HepG2 (cell line): ENCODE measurements around the gene MTIF2. TPM values are rescaled to one million over a fixed set of nuclear protein-coding genes. Genes with fewer than 3 reads are reported as not detected.

Source experiments
- ASH2L ChIP-seq: fragments of 300-600, 200-600 bp; sonication (generic); IDR thresholded peaks from 2 replicates; pipeline ENCODE4 v1.7.0; 2017; ENCODE audit warnings: low read depth, mild to moderate bottlenecking, moderate library complexity, mixed read lengths, low read length; ENCODE audit not compliant: insufficient read length
- CBFB ChIP-seq: sonication (generic); formaldehyde crosslinking; IDR thresholded peaks from 2 replicates; pipeline ENCODE4 v1.4.0; 2020; ENCODE audit warnings: missing genetic modification reagents
- GATAD2A ChIP-seq: IDR thresholded peaks from 2 replicates; pipeline ENCODE4 v1.6.1; 2016
- MXD3 ChIP-seq: IDR thresholded peaks from 2 replicates; pipeline ENCODE4 v1.6.1; 2016; ENCODE audit warnings: mild to moderate bottlenecking, missing biosample characterization, missing genetic modification reagents
- NCOR1 ChIP-seq: fragments of 200-600 bp; sonication (generic); IDR thresholded peaks from 2 replicates; pipeline ENCODE4 v1.7.0; 2017; ENCODE audit warnings: antibody characterized with exemption, low read length, borderline replicate concordance
- PAWR ChIP-seq: sonication (generic); formaldehyde crosslinking; IDR thresholded peaks from 2 replicates; pipeline ENCODE4 v1.4.0; 2020; ENCODE audit warnings: missing genetic modification reagents, mild to moderate bottlenecking, borderline replicate concordance
- RERE ChIP-seq: IDR thresholded peaks from 2 replicates; pipeline ENCODE4 v1.6.1; 2016; ENCODE audit warnings: low read depth, missing genetic modification reagents, missing compliant biosample characterization
- SP1 ChIP-seq, 2 experiments: fragments of 450-650 bp in 1 of 2; sonication (generic) in 1 of 2; formaldehyde crosslinking in 1 of 2; IDR thresholded peaks; 2 replicates each; pipeline versions ENCODE4 v1.4.0 to v1.6.1; 2016 to 2020; ENCODE audit warnings: missing genetic modification reagents in 1 of 2
- SRSF1 ChIP-seq: fragments of 200-400 bp; formaldehyde crosslinking; optimal IDR thresholded peaks from 2 replicates; pipeline ENCODE3; 2017; ENCODE audit warnings: mild to moderate bottlenecking, low read depth, low read length, moderate library complexity
- TIGD3 ChIP-seq: sonication (generic); formaldehyde crosslinking; IDR thresholded peaks from 2 replicates; pipeline ENCODE4 v1.5.1; 2020; ENCODE audit warnings: mild to moderate bottlenecking, missing genetic modification reagents, borderline replicate concordance
- ZBTB38 ChIP-seq: sonication (generic); formaldehyde crosslinking; IDR thresholded peaks from 2 replicates; pipeline ENCODE4 v1.5.1; 2020; ENCODE audit warnings: mild to moderate bottlenecking, missing genetic modification reagents
- ZNF160 ChIP-seq: sonication (generic); formaldehyde crosslinking; IDR thresholded peaks from 2 replicates; pipeline ENCODE4 v1.8.0; 2022; ENCODE audit warnings: mild to moderate bottlenecking, inconsistent platforms, missing genetic modification reagents
- ZNF263 ChIP-seq: sonication (generic); formaldehyde crosslinking; IDR thresholded peaks from 2 replicates; pipeline ENCODE4 v1.4.0; 2020; ENCODE audit warnings: missing genetic modification reagents
- ZNF343 ChIP-seq: sonication (generic); formaldehyde crosslinking; IDR thresholded peaks from 2 replicates; pipeline ENCODE4 v1.4.0; 2020; ENCODE audit warnings: mild to moderate bottlenecking, missing genetic modification reagents
- ZNF484 ChIP-seq: sonication (generic); formaldehyde crosslinking; IDR thresholded peaks from 2 replicates; pipeline ENCODE4 v1.5.1; 2020; ENCODE audit warnings: mild to moderate bottlenecking, low read depth, missing genetic modification reagents, borderline replicate concordance
- ZNF703 ChIP-seq: sonication (generic); formaldehyde crosslinking; IDR thresholded peaks from 2 replicates; pipeline ENCODE4 v1.5.1; 2020; ENCODE audit warnings: missing genetic modification reagents, mild to moderate bottlenecking, moderate library complexity, borderline replicate concordance
- ZNF710 ChIP-seq: sonication (generic); formaldehyde crosslinking; IDR thresholded peaks from 2 replicates; pipeline ENCODE4 v1.5.0; 2020; ENCODE audit warnings: mild to moderate bottlenecking, missing genetic modification reagents, borderline replicate concordance
- ZNF841 ChIP-seq: sonication (generic); formaldehyde crosslinking; IDR thresholded peaks from 2 replicates; pipeline ENCODE4 v1.8.1; 2023; ENCODE audit warnings: missing genetic modification reagents, borderline replicate concordance
- ZSCAN25 ChIP-seq: sonication (generic); formaldehyde crosslinking; IDR thresholded peaks from 2 replicates; pipeline ENCODE4 v1.8.0; 2022; ENCODE audit warnings: mild to moderate bottlenecking, missing genetic modification reagents
- polyA plus RNA-seq, 8 experiments: library from polyadenylated mRNA; depleted of rRNA in 3 of 8; stranded (reverse) in 7 of 8; unstranded in 1 of 8; fragments of >200 nt; fragmentation: Illumina TruSeq in 4 of 8; extraction: Trizol in 4 of 8; gene quantifications; 2 replicates each; pipeline versions ENCODE4 v1.2.1 to v1.2.3, GENCODE V29; 2011 to 2016; ENCODE audit warnings: low read depth in 4 of 8, missing spikeins in 1 of 8, mixed read lengths in 1 of 8; ENCODE audit not compliant: insufficient read depth in 1 of 8
- total RNA-seq, 5 experiments: library from RNA; depleted of rRNA; stranded (reverse); fragments of >200 nt; fragmentation: Illumina TruSeq; extraction: Trizol; gene quantifications; 2 replicates each; pipeline ENCODE4 v1.2.3, GENCODE V29; 2016; ENCODE audit warnings: low read depth in 1 of 5

MTIF2 gene
- total and polyA plus RNA-seq, 2 of the 13 experiments (the other 11 are each of a cell fraction or from before 2014, with no cell fraction given), result 32.1 to 92.1 TPM

- TF ChIP-seq ZNF484 (CRISPR knock-in tag) (peak; percentile 83; the same call in 1 of the 2 replicates), SP1 (IDR thresholded peaks at IDR 0.05) (no peak), SP1 (CRISPR knock-in tag; IDR thresholded peaks at IDR 0.05) (peak; percentile 77; the same call in 1 of the 2 replicates), PAWR (0 out of 2 replicates have a peak, but pooled peaks have one; percentile 78), RERE (CRISPR knock-in tag) (peak; percentile 64), ASH2L (peak; percentile 98), ZNF841 (CRISPR knock-in tag) (no peak), GATAD2A (CRISPR knock-in tag) (peak; percentile 80), ZNF160 (peak; percentile 83), MXD3 (CRISPR knock-in tag) (peak; percentile 90), ZNF263 (CRISPR knock-in tag) (peak; percentile 73), ZNF710 (CRISPR knock-in tag) (peak; percentile 72), TIGD3 (CRISPR knock-in tag) (peak; percentile 94), SRSF1 (peak; percentile 94), ZNF703 (CRISPR knock-in tag) (no peak; the same call in 1 of the 2 replicates), CBFB (CRISPR knock-in tag) (peak; percentile 87), ZBTB38 (CRISPR knock-in tag) (peak; percentile 91), NCOR1 (no peak), ZSCAN25 (CRISPR knock-in tag) (peak; percentile 61; the same call in 1 of the 2 replicates), ZNF343 (CRISPR knock-in tag) (peak; percentile 96; the same call in 1 of the 2 replicates)
These were observed 13.3 kb upstream of the MTIF2 start (continued) for GRCh38 chr2:55282110-55282917.
